Measurements from ENCODE around the gene RNF144A.

- TF ChIP-seq GATA2 (IDR thresholded peaks at IDR 0.05; ENCODE audit: low read depth, low read length) (no peak), GATA3 (IDR thresholded peaks at IDR 0.05; ENCODE audit: low read depth, low read length) (no peak)
Measured at GRCh38 chr2:6943523-6943922, 26.3 kb downstream of the RNF144A start.
